H1 (cell line): ENCODE results near the gene ARMC3. TPM values are rescaled to one million over a fixed set of nuclear protein-coding genes. Genes with fewer than 3 reads are reported as not detected.

Source experiments
- CTCF ChIA-PET: fragments of 300-600 bp; sonication (Branson Sonifier 250); formaldehyde crosslinking; loops from one replicate; lab custom pipeline; 2021; ENCODE audit not compliant: partially characterized antibody; lab: Charles Lee
- POLR2A ChIA-PET: fragments of 300-600 bp; sonication (Branson Sonifier 250); formaldehyde crosslinking; loops from one replicate; lab custom pipeline; 2021; ENCODE audit warnings: inconsistent platforms; ENCODE audit not compliant: partially characterized antibody; lab: Charles Lee
- DNase-seq, 2 experiments: peaks; one replicate each; pipeline versions ENCODE4 v3.0.0 to v3.0.0-alpha.2; 2010 to 2022; ENCODE audit warnings: low spot score in 2 of 2, low read depth in 1 of 2, mixed read lengths in 1 of 2
- FAIRE-seq: peaks from 2 replicates; lab custom pipeline; 2011; peaks lifted over from hg19 to GRCh38; lab: Jason Lieb, UNC
- H2AFZ ChIP-seq: 2 replicates; pipeline ENCODE4 v1.8.1; 2012; ENCODE audit warnings: low read length, inconsistent platforms
- H2AK5ac ChIP-seq: 2 replicates; pipeline ENCODE4 v1.6.1; 2013; ENCODE audit warnings: low read depth, low read length
- H2BK120ac ChIP-seq: replicated peaks from 2 replicates; pipeline ENCODE3; 2013; ENCODE audit warnings: low read depth, low read length, inconsistent platforms
- H2BK12ac ChIP-seq: 2 replicates; pipeline ENCODE4 v1.6.1; 2013; ENCODE audit warnings: low read depth, low read length
- H2BK15ac ChIP-seq: 2 replicates; pipeline ENCODE4 v1.6.1; 2013; ENCODE audit warnings: low read length
- H2BK20ac ChIP-seq: 2 replicates; pipeline ENCODE4 v1.6.1; 2013; ENCODE audit warnings: low read length
- H2BK5ac ChIP-seq: 2 replicates; pipeline ENCODE4 v1.6.1; 2013; ENCODE audit warnings: low read depth, low read length
- H3K14ac ChIP-seq: 2 replicates; pipeline ENCODE4 v1.6.1; 2013; ENCODE audit warnings: inconsistent platforms; ENCODE audit not compliant: insufficient read length
- H3K18ac ChIP-seq: 2 replicates; pipeline ENCODE4 v1.6.1; 2013; ENCODE audit warnings: low read length; ENCODE audit errors: extremely low read depth
- H3K23ac ChIP-seq: 2 replicates; pipeline ENCODE4 v1.6.1; 2013; ENCODE audit warnings: inconsistent platforms; ENCODE audit not compliant: insufficient read length
- H3K23me2 ChIP-seq: 2 replicates; pipeline ENCODE4 v1.6.1; 2013; ENCODE audit warnings: low read depth, low read length
- H3K27ac ChIP-seq: 2 replicates; pipeline ENCODE4 v1.6.1; 2011; ENCODE audit warnings: low read depth, low read length, inconsistent platforms
- H3K27me3 ChIP-seq, 4 experiments: replicated peaks in 1 of 4; 1 replicate in 1 of 4; 2 replicates in 3 of 4; pipeline versions ENCODE4 v1.6.1 to v1.8.1; 2011 to 2013; ENCODE audit warnings: low read length in 3 of 4, mild to moderate bottlenecking in 3 of 4, inconsistent platforms in 2 of 4, mixed read lengths in 2 of 4, moderate library complexity in 1 of 4; ENCODE audit not compliant: control insufficient read depth in 3 of 4, insufficient read depth in 3 of 4; ENCODE audit errors: extremely low read depth in 1 of 4
- H3K36me3 ChIP-seq, 4 experiments: 2 replicates each; pipeline versions ENCODE4 v1.6.1 to v1.8.1; 2011 to 2013; ENCODE audit warnings: mild to moderate bottlenecking in 4 of 4, low read length in 3 of 4, moderate library complexity in 2 of 4, control low read depth in 1 of 4, inconsistent platforms in 1 of 4; ENCODE audit not compliant: insufficient read depth in 4 of 4, control insufficient read depth in 2 of 4
- H3K4ac ChIP-seq: replicated peaks from 2 replicates; pipeline ENCODE3; 2013; ENCODE audit warnings: low read length, low read depth, mixed read lengths, inconsistent platforms; ENCODE audit not compliant: insufficient read length
- H3K4me1 ChIP-seq, 4 experiments: replicated peaks in 1 of 4; 1 replicate in 1 of 4; 2 replicates in 3 of 4; pipeline versions ENCODE4 v1.6.1 to v1.8.1; 2011 to 2013; ENCODE audit warnings: low read length in 3 of 4, inconsistent platforms in 2 of 4, mixed read lengths in 1 of 4; ENCODE audit not compliant: insufficient read depth in 4 of 4, control insufficient read depth in 3 of 4
- H3K4me2 ChIP-seq, 2 experiments: 2 replicates each; pipeline versions ENCODE4 v1.6.1 to v1.8.1; 2011 to 2013; ENCODE audit warnings: low read depth in 2 of 2, low read length in 2 of 2, control low read depth in 1 of 2, inconsistent platforms in 1 of 2, mild to moderate bottlenecking in 1 of 2; ENCODE audit not compliant: insufficient read depth in 1 of 2
- H3K4me3 ChIP-seq, 4 experiments: fragments of 200-600, 300-600 bp in 1 of 4; sonication (generic), shearing (Covaris generic), sonication (Bioruptor Twin) in 1 of 4; 2 replicates each; pipeline versions ENCODE4 v1.5.1 to v1.8.1; 2011 to 2016; ENCODE audit warnings: low read length in 4 of 4, low read depth in 3 of 4, control low read depth in 2 of 4, inconsistent platforms in 2 of 4, mild to moderate bottlenecking in 2 of 4, mixed read lengths in 1 of 4, moderate library complexity in 1 of 4; ENCODE audit not compliant: insufficient read depth in 2 of 4; ENCODE audit errors: extremely low read depth in 1 of 4
- H3K56ac ChIP-seq: replicated peaks from 2 replicates; pipeline ENCODE3; 2013; ENCODE audit warnings: low read depth, mild to moderate bottlenecking, mixed read lengths, low read length, inconsistent platforms; ENCODE audit not compliant: insufficient read length
- H3K79me1 ChIP-seq: 2 replicates; pipeline ENCODE4 v1.6.1; 2013; ENCODE audit warnings: low read depth, low read length, control low read depth
- H3K79me2 ChIP-seq, 2 experiments: 2 replicates each; pipeline versions ENCODE4 v1.6.1 to v1.8.1; 2012 to 2013; ENCODE audit warnings: low read length in 2 of 2, mild to moderate bottlenecking in 2 of 2, inconsistent platforms in 1 of 2; ENCODE audit not compliant: insufficient read depth in 2 of 2, control insufficient read depth in 1 of 2
- H3K9ac ChIP-seq, 4 experiments: replicated peaks in 1 of 4; 1 replicate in 1 of 4; 2 replicates in 3 of 4; pipeline versions ENCODE4 v1.6.1 to v1.8.1; 2011 to 2013; ENCODE audit warnings: low read depth in 3 of 4, low read length in 3 of 4, control low read depth in 2 of 4, mild to moderate bottlenecking in 2 of 4, moderate library complexity in 2 of 4, inconsistent platforms in 1 of 4; ENCODE audit errors: extremely low read depth in 1 of 4
- H3K9me3 ChIP-seq, 2 experiments: 2 replicates each; pipeline versions ENCODE4 v1.6.1 to v1.8.1; 2012 to 2013; ENCODE audit warnings: mild to moderate bottlenecking in 2 of 2, moderate library complexity in 2 of 2, control low read depth in 1 of 2, inconsistent platforms in 1 of 2, low read depth in 1 of 2, low read length in 1 of 2, mixed read lengths in 1 of 2; ENCODE audit not compliant: insufficient read depth in 2 of 2
- H4K20me1 ChIP-seq, 2 experiments: replicated peaks in 1 of 2; 2 replicates each; pipeline versions ENCODE3 to v1.8.1; 2011 to 2013; ENCODE audit warnings: inconsistent platforms in 2 of 2, low read length in 2 of 2, mild to moderate bottlenecking in 1 of 2; ENCODE audit not compliant: insufficient read depth in 2 of 2, control insufficient read depth in 1 of 2
- H4K5ac ChIP-seq: 2 replicates; pipeline ENCODE4 v1.6.1; 2013; ENCODE audit warnings: low read length, low read depth, mixed read lengths, inconsistent platforms; ENCODE audit not compliant: insufficient read length
- H4K8ac ChIP-seq: 2 replicates; pipeline ENCODE4 v1.8.0; 2013; ENCODE audit warnings: mild to moderate bottlenecking, moderate library complexity, low read length, inconsistent platforms; ENCODE audit not compliant: insufficient read depth; ENCODE audit errors: extremely low read depth
- H4K91ac ChIP-seq: replicated peaks from 2 replicates; pipeline ENCODE3; 2013; ENCODE audit warnings: low read length, mixed read lengths, inconsistent platforms; ENCODE audit not compliant: insufficient read length
- BRCA1 ChIP-seq: IDR thresholded peaks from 2 replicates; pipeline ENCODE4 v1.6.1; 2012; ENCODE audit warnings: low read depth, low read length, improper control_type of control experiment
- CHD1 ChIP-seq: IDR thresholded peaks from 2 replicates; pipeline ENCODE4 v1.6.1; 2012; ENCODE audit warnings: low read depth, low read length, improper control_type of control experiment
- CTCF ChIP-seq, 3 experiments: IDR thresholded peaks; 1 replicate in 2 of 3; 2 replicates in 1 of 3; pipeline versions ENCODE4 v1.5.1 to v1.6.1; 2011; ENCODE audit warnings: low read length in 3 of 3, mild to moderate bottlenecking in 3 of 3, inconsistent platforms in 2 of 3, low read depth in 1 of 3, moderate library complexity in 1 of 3; ENCODE audit not compliant: insufficient read depth in 1 of 3; ENCODE audit errors: control extremely low read depth in 1 of 3
- E2F6 ChIP-seq: IDR thresholded peaks from 2 replicates; pipeline ENCODE4 v1.6.1; 2012; ENCODE audit warnings: inconsistent platforms
- EGR1 ChIP-seq: IDR thresholded peaks from 2 replicates; pipeline ENCODE4 v1.6.1; 2011; ENCODE audit warnings: low read depth, low read length, borderline replicate concordance
- NRF1 ChIP-seq: IDR thresholded peaks from 2 replicates; pipeline ENCODE4 v1.6.1; 2011; ENCODE audit warnings: mild to moderate bottlenecking, low read depth, low read length, improper control_type of control experiment
- POLR2A ChIP-seq, 2 experiments: IDR thresholded peaks; 1 replicate in 1 of 2; 2 replicates in 1 of 2; pipeline ENCODE4 v1.6.1; 2011; ENCODE audit warnings: low read depth in 2 of 2, low read length in 2 of 2, mild to moderate bottlenecking in 2 of 2; ENCODE audit errors: control extremely low read depth in 1 of 2
- RFX5 ChIP-seq: IDR thresholded peaks from 2 replicates; pipeline ENCODE4 v1.6.1; 2011; ENCODE audit warnings: low read depth, low read length, improper control_type of control experiment, borderline replicate concordance
- SRF ChIP-seq: IDR thresholded peaks from 2 replicates; pipeline ENCODE4 v1.6.1; 2011; ENCODE audit warnings: mild to moderate bottlenecking, low read depth, low read length, moderate library complexity
- USF2 ChIP-seq: IDR thresholded peaks from 2 replicates; pipeline ENCODE4 v1.6.1; 2011; ENCODE audit warnings: low read length, improper control_type of control experiment
- ZNF274 ChIP-seq: IDR thresholded peaks from 2 replicates; pipeline ENCODE4 v1.7.0; 2012; ENCODE audit warnings: low read length, borderline replicate concordance; ENCODE audit errors: extremely low read depth
- WGBS, 2 experiments: shearing (Covaris generic) in 1 of 2; methylation state at CpG; one replicate each; pipeline versions ENCODE4 v1.1.6 to v1.1.7; 2013 to 2015; ENCODE audit warnings: low lambda C conversion rate in 2 of 2, mixed read lengths in 2 of 2, inconsistent platforms in 1 of 2, low coverage in 1 of 2, missing lambda C conversion rate in 1 of 2; ENCODE audit not compliant: insufficient replicate concordance in 2 of 2, insufficient coverage in 1 of 2, insufficient read length in 1 of 2; ENCODE audit errors: extremely low coverage in 1 of 2, missing lambda C conversion rate in 1 of 2; 5-methylcytosine and 5-hydroxymethylcytosine counted together
- polyA plus RNA-seq, 7 experiments: library from polyadenylated mRNA; depleted of rRNA in 3 of 7; stranded (reverse) in 5 of 7; unstranded in 2 of 7; fragments of >200 nt in 5 of 7; fragments of 200-250 nt in 2 of 7; gene quantifications; 1 replicate in 5 of 7; 2 replicates in 1 of 7; 4 replicates in 1 of 7; pipeline versions ENCODE4 v1.2.1 to v1.2.3, GENCODE V29; 2011 to 2013; ENCODE audit warnings: missing spikeins in 2 of 7, mixed read lengths in 2 of 7
- total RNA-seq: library from RNA; stranded (reverse); fragmentation: NEBNext Ultra II Directional; extraction: Animal tissue kit (Norgen Biotek cat#: 25700); gene quantifications from 2 replicates; pipeline ENCODE4 v1.2.1, GENCODE V29; 2021

The ARMC3 gene
- total and polyA plus RNA-seq, 2 of the 8 experiments (the other 6 are each of a cell fraction or from before 2014, with no cell fraction given): 0.15 TPM

- no peak overlapping the region for H2BK120ac ChIP-seq
- H3K4me2 ChIP-seq: no peak overlapping the region
- H2AK5ac ChIP-seq: no peak overlapping the region
- H3K23ac ChIP-seq: no peak overlapping the region
- ChIA-PET POLR2A (no interaction called here), CTCF (no interaction called here)
- no peaks in the 10 kb centered on the region for H4K20me1 ChIP-seq
- H3K79me1 ChIP-seq: no peaks in the 10 kb centered on the region
- no peak overlapping the region for H2BK15ac ChIP-seq
- H4K8ac ChIP-seq: no peak overlapping the region
- no peak overlapping the region for H3K56ac ChIP-seq
- no peak overlapping the region for H3K27ac ChIP-seq
- H3K18ac ChIP-seq: no peak overlapping the region
- H3K4ac ChIP-seq: no peak overlapping the region
- no peaks in the 10 kb centered on the region; a peak in 1 of 8 replicates for H3K36me3 ChIP-seq
- WGBS, 2 experiments: 80% methylated on average over 4 of the region's 4 CpGs; no CpG with 5 or more reads in 1 of the 2 experiments
- no peak overlapping the region for H4K91ac ChIP-seq
- H3K14ac ChIP-seq: no peak overlapping the region
- no peak overlapping the region for H2BK20ac ChIP-seq
- FAIRE-seq (no peak), DNase-seq (no peak)
- H3K4me1 ChIP-seq: no peaks in the 10 kb centered on the region; a peak in 1 of 7 replicates
- no peak overlapping the region for H4K5ac ChIP-seq
- H3K27me3 ChIP-seq: no peaks in the 10 kb centered on the region
- H2AFZ ChIP-seq: peak overlapping the region; percentile 36; the same call in 1 of the 2 replicates
- no peak overlapping the region for H2BK5ac ChIP-seq
- no peaks in the 10 kb centered on the region for H3K23me2 ChIP-seq
- no peaks in the 10 kb centered on the region for H3K79me2 ChIP-seq
- no peak overlapping the region for H3K9ac ChIP-seq
- H3K4me3 ChIP-seq: no peak overlapping the region
- no peaks in the 10 kb centered on the region for H3K9me3 ChIP-seq
- H2BK12ac ChIP-seq: no peak overlapping the region
- no peak for TF ChIP-seq E2F6
- no peak for TF ChIP-seq CHD1
- no peak for TF ChIP-seq EGR1
- no peak for TF ChIP-seq ZNF274
- TF ChIP-seq RFX5: no peak
- TF ChIP-seq USF2: no peak
- TF ChIP-seq CTCF (IDR thresholded peaks at IDR 0.05; ENCODE audit: control extremely low read depth in 1 of 3, insufficient read depth in 1 of 3, low read depth in 1 of 3, low read length in 3 of 3): no peak
- TF ChIP-seq POLR2A (IDR thresholded peaks at IDR 0.05; ENCODE audit: control extremely low read depth in 1 of 2, low read depth in 2 of 2, low read length in 2 of 2): no peak
- TF ChIP-seq SRF: no peak
- TF ChIP-seq BRCA1: no peak
- no peak for TF ChIP-seq NRF1
Measured at GRCh38 chr10:22897371-22897770, 30.5 kb upstream of the ARMC3 start.
